HCT116 (cell line): ENCODE data around the gene AARS1. TPM values are rescaled to one million over a fixed set of nuclear protein-coding genes. Genes with fewer than 3 reads are reported as not detected.
"Not testable (repeated sequence)": the region's sequence is repeated elsewhere in the genome, so short reads cannot be mapped to it uniquely, and the experiment has no call there.

Source experiments
- ATAC-seq: fragments of 200-7000 bp; cut with Tn5 transposase; 2 replicates; pipeline ENCODE4 v1.9.1; 2020; ENCODE audit warnings: mild to moderate bottlenecking, moderate library complexity
- BruUV-seq: library from RNA; stranded (reverse); fragments of 400-500 nt; replicated peaks from 2 replicates; lab custom pipeline; 2021; lab: Mats Ljungman, UMichigan
- CTCF ChIA-PET: fragments of 300-600 bp; sonication (Branson Sonifier 250); formaldehyde crosslinking; loops from one replicate; lab custom pipeline; 2021; ENCODE audit warnings: antibody characterized with exemption; lab: Charles Lee
- POLR2A ChIA-PET: fragments of 300-600, 350-600 bp; sonication (Branson Sonifier 250); formaldehyde crosslinking; loops from one replicate; lab custom pipeline; 2021; ENCODE audit warnings: antibody characterized with exemption; lab: Charles Lee
- RAD21 ChIA-PET, 2 experiments: fragments of 300-600 bp; sonication (Branson Sonifier 250); formaldehyde crosslinking; loops; one replicate each; lab custom pipeline; 2023; ENCODE audit warnings: low total read pairs in 2 of 2; ENCODE audit not compliant: uncharacterized antibody in 2 of 2, unreplicated experiment in 2 of 2, low non-redundant PET in 1 of 2; lab: Charles Lee
- DNase-seq: peaks from one replicate; pipeline ENCODE4 v3.0.0-alpha.2; 2010; ENCODE audit warnings: low read depth, low spot score
- H2AFZ ChIP-seq: fragments of 200-600 bp; shearing (Covaris generic), sonication (generic); 2 replicates; pipeline ENCODE4 v1.6.1; 2017; ENCODE audit warnings: low read depth, mixed run types, mixed read lengths, antibody characterized with exemption, low read length; ENCODE audit not compliant: poor library complexity, severe bottlenecking
- H3K27ac ChIP-seq: 2 replicates; pipeline ENCODE4 v1.5.1; 2012; ENCODE audit warnings: low read depth, low read length
- H3K27me3 ChIP-seq: fragments of 200-600 bp; sonication (generic); 2 replicates; pipeline ENCODE4 v1.6.1; 2016; ENCODE audit warnings: mixed run types, low read length, mixed read lengths; ENCODE audit not compliant: insufficient read depth
- H3K36me3 ChIP-seq, 2 experiments: fragments of 200-500 bp in 1 of 2; fragments of 200-600 bp in 1 of 2; sonication (Bioruptor generic) in 1 of 2; sonication (generic) in 1 of 2; 2 replicates each; pipeline versions ENCODE4 v1.5.1 to v1.6.1; 2014 to 2016; ENCODE audit warnings: low read length in 2 of 2, inconsistent platforms in 1 of 2, mixed read lengths in 1 of 2, mixed run types in 1 of 2; ENCODE audit not compliant: insufficient read depth in 2 of 2, control insufficient read depth in 1 of 2
- H3K4me1 ChIP-seq, 2 experiments: fragments of 200-600 bp in 1 of 2; sonication (generic) in 1 of 2; 2 replicates each; pipeline versions ENCODE4 v1.5.1 to v1.6.1; 2012 to 2017; ENCODE audit warnings: low read length in 2 of 2, inconsistent platforms in 1 of 2, mild to moderate bottlenecking in 1 of 2, mixed read lengths in 1 of 2, mixed run types in 1 of 2, moderate library complexity in 1 of 2; ENCODE audit not compliant: insufficient read depth in 2 of 2, control insufficient read depth in 1 of 2
- H3K4me2 ChIP-seq: fragments of 200-600 bp; sonication (generic); 2 replicates; pipeline ENCODE4 v1.6.1; 2017; ENCODE audit warnings: mixed run types, low read length, mixed read lengths
- H3K4me3 ChIP-seq, 2 experiments: fragments of 200-600 bp in 1 of 2; sonication (generic) in 1 of 2; replicated peaks in 1 of 2; 2 replicates each; pipeline ENCODE4 v1.5.1; 2011 to 2016; ENCODE audit warnings: low read length in 2 of 2, control low read depth in 1 of 2, low read depth in 1 of 2, mild to moderate bottlenecking in 1 of 2, mixed read lengths in 1 of 2, mixed run types in 1 of 2
- H3K79me2 ChIP-seq: fragments of 200-600 bp; sonication (generic); 2 replicates; pipeline ENCODE4 v1.6.1; 2017; ENCODE audit warnings: mild to moderate bottlenecking, mixed run types, low read length, moderate library complexity, mixed read lengths; ENCODE audit not compliant: insufficient read depth
- H3K9ac ChIP-seq: fragments of 200-600 bp; sonication (generic); 2 replicates; pipeline ENCODE4 v1.6.1; 2016; ENCODE audit warnings: low read length, mixed read lengths
- H3K9me2 ChIP-seq: fragments of 200-600 bp; sonication (generic), shearing (Covaris generic); 2 replicates; pipeline ENCODE4 v1.6.1; 2017; ENCODE audit warnings: mixed run types, mild to moderate bottlenecking, moderate library complexity; ENCODE audit not compliant: insufficient read depth
- H3K9me3 ChIP-seq, 2 experiments: fragments of 200-500 bp in 1 of 2; fragments of 200-600 bp in 1 of 2; sonication (Bioruptor generic) in 1 of 2; sonication (generic) in 1 of 2; 2 replicates each; pipeline ENCODE4 v1.6.1; 2014 to 2017; ENCODE audit warnings: low read length in 2 of 2, mixed read lengths in 2 of 2, inconsistent platforms in 1 of 2, low read depth in 1 of 2, mild to moderate bottlenecking in 1 of 2, mixed run types in 1 of 2, moderate library complexity in 1 of 2; ENCODE audit not compliant: control insufficient read depth in 1 of 2, insufficient read depth in 1 of 2
- H4K20me1 ChIP-seq: fragments of 200-600 bp; sonication (generic), shearing (Covaris generic); 2 replicates; pipeline ENCODE4 v1.6.1; 2017; ENCODE audit warnings: mixed run types, mild to moderate bottlenecking, moderate library complexity; ENCODE audit not compliant: insufficient read depth
- EGR1 ChIP-seq: IDR thresholded peaks from 2 replicates; pipeline ENCODE4 v1.6.1; 2012; ENCODE audit warnings: low read depth
- POLR2AphosphoS5 ChIP-seq: IDR thresholded peaks from 2 replicates; pipeline ENCODE4 v1.6.1; 2011; ENCODE audit warnings: mild to moderate bottlenecking, low read depth, low read length, moderate library complexity
- intact Hi-C: fragments of 100-400 bp; cut with micrococcal nuclease; formaldehyde crosslinking; loops from 2 replicates; pipeline ENCODE4 v1.10.0; 2022
- total RNA-seq: library from RNA; stranded (reverse); gene quantifications from one replicate; pipeline ENCODE4 v1.2.1, GENCODE V29; 2021; ENCODE audit not compliant: unreplicated experiment

Gene AARS1
- total RNA-seq, 1 experiment from 2014 or later = 215 TPM

GRCh38 chr16:70287304-70287971, 1.9 kb downstream of the AARS1 start:
- RAD21 ChIA-PET, H3K9ac ChIP-seq, H4K20me1 ChIP-seq, ATAC-seq, H3K9me3 ChIP-seq, H3K9me2 ChIP-seq, BruUV-seq, CTCF ChIA-PET, H2AFZ ChIP-seq, H3K27me3 ChIP-seq, DNase-seq, intact Hi-C loops: not testable (repeated sequence)
- H3K36me3 ChIP-seq = peaks cover 7 to 12% of the 10 kb centered on the region in 2 experiments; a peak in 3 of 4 replicates
- POLR2A ChIA-PET = interaction anchor here (0.7 to 2.8 kb wide), 5 partner anchors 11 to 862 kb away, joined by 3 to 22 read pairs (median 4); partner anchors contain the start of genes DDX19A, DDX19B, EXOSC6 and FCSK
- 0 out of 2 replicates have a peak overlapping the region, but pooled peaks have one; percentile 31 for H3K27ac ChIP-seq
- peaks cover 11 to 14% of the 10 kb centered on the region in 2 experiments for H3K4me1 ChIP-seq
- 0 out of 2 replicates have a peak, but pooled peaks have one; percentile 29 for TF ChIP-seq POLR2AphosphoS5
- peak overlapping the region in 1 of 2 experiments; percentile 98; a peak in 1 of 4 replicates for H3K4me3 ChIP-seq
- peaks cover 62% of the 10 kb centered on the region for H3K79me2 ChIP-seq
- H3K4me2 ChIP-seq = peak overlapping the region; percentile 68; the same call in 1 of the 2 replicates

- H3K79me2 ChIP-seq = peaks cover 49% of the 10 kb centered on the region
- ChIA-PET CTCF (no interaction called here), POLR2A (no interaction called here), RAD21 (no interaction called here)
- H3K9ac ChIP-seq = no peak overlapping the region
- no peak overlapping the region for H3K4me2 ChIP-seq
- no peaks in the 10 kb centered on the region for H3K9me2 ChIP-seq
- ATAC-seq (no peak), DNase-seq (no peak)
- H3K9me3 ChIP-seq = no peaks in the 10 kb centered on the region
- H4K20me1 ChIP-seq = no peaks in the 10 kb centered on the region
- H3K4me3 ChIP-seq = no peak overlapping the region
- BruUV-seq = TSS peak; percentile 6
- intact Hi-C loops = no loop called here
- no peaks in the 10 kb centered on the region for H3K27me3 ChIP-seq
- no peaks in the 10 kb centered on the region for H3K4me1 ChIP-seq
- H2AFZ ChIP-seq = no peak overlapping the region
- TF ChIP-seq POLR2AphosphoS5 (0 out of 2 replicates have a peak, but pooled peaks have one; percentile 18), EGR1 (no peak)
- no peak overlapping the region for H3K27ac ChIP-seq
- peaks cover 54% of the 10 kb centered on the region in 2 experiments; a peak in 3 of 4 replicates for H3K36me3 ChIP-seq
These were observed 12.9 kb downstream of the AARS1 start for GRCh38 chr16:70276392-70276791.
